H1 (cell line): ENCODE measurements around the gene ARHGDIB. TPM values are rescaled to one million over a fixed set of nuclear protein-coding genes. Genes with fewer than 3 reads are reported as not detected.

Experiments
- CTCF ChIA-PET: fragments of 300-600 bp; sonication (Branson Sonifier 250); formaldehyde crosslinking; loops from one replicate; lab custom pipeline; 2021; ENCODE audit not compliant: partially characterized antibody; lab: Charles Lee
- POLR2A ChIA-PET: fragments of 300-600 bp; sonication (Branson Sonifier 250); formaldehyde crosslinking; loops from one replicate; lab custom pipeline; 2021; ENCODE audit warnings: inconsistent platforms; ENCODE audit not compliant: partially characterized antibody; lab: Charles Lee
- DNase-seq, 2 experiments: peaks; one replicate each; pipeline versions ENCODE4 v3.0.0 to v3.0.0-alpha.2; 2010 to 2022; ENCODE audit warnings: low spot score in 2 of 2, low read depth in 1 of 2, mixed read lengths in 1 of 2
- FAIRE-seq: peaks from 2 replicates; lab custom pipeline; 2011; peaks lifted over from hg19 to GRCh38; lab: Jason Lieb, UNC
- H2AFZ ChIP-seq: 2 replicates; pipeline ENCODE4 v1.8.1; 2012; ENCODE audit warnings: low read length, inconsistent platforms
- H2AK5ac ChIP-seq: 2 replicates; pipeline ENCODE4 v1.6.1; 2013; ENCODE audit warnings: low read depth, low read length
- H2BK120ac ChIP-seq: replicated peaks from 2 replicates; pipeline ENCODE3; 2013; ENCODE audit warnings: low read depth, low read length, inconsistent platforms
- H2BK12ac ChIP-seq: 2 replicates; pipeline ENCODE4 v1.6.1; 2013; ENCODE audit warnings: low read depth, low read length
- H2BK15ac ChIP-seq: 2 replicates; pipeline ENCODE4 v1.6.1; 2013; ENCODE audit warnings: low read length
- H2BK20ac ChIP-seq: 2 replicates; pipeline ENCODE4 v1.6.1; 2013; ENCODE audit warnings: low read length
- H2BK5ac ChIP-seq: 2 replicates; pipeline ENCODE4 v1.6.1; 2013; ENCODE audit warnings: low read depth, low read length
- H3K14ac ChIP-seq: 2 replicates; pipeline ENCODE4 v1.6.1; 2013; ENCODE audit warnings: inconsistent platforms; ENCODE audit not compliant: insufficient read length
- H3K18ac ChIP-seq: 2 replicates; pipeline ENCODE4 v1.6.1; 2013; ENCODE audit warnings: low read length; ENCODE audit errors: extremely low read depth
- H3K23ac ChIP-seq: 2 replicates; pipeline ENCODE4 v1.6.1; 2013; ENCODE audit warnings: inconsistent platforms; ENCODE audit not compliant: insufficient read length
- H3K23me2 ChIP-seq: 2 replicates; pipeline ENCODE4 v1.6.1; 2013; ENCODE audit warnings: low read depth, low read length
- H3K27ac ChIP-seq: 2 replicates; pipeline ENCODE4 v1.6.1; 2011; ENCODE audit warnings: low read depth, low read length, inconsistent platforms
- H3K27me3 ChIP-seq, 4 experiments: replicated peaks in 1 of 4; 1 replicate in 1 of 4; 2 replicates in 3 of 4; pipeline versions ENCODE4 v1.6.1 to v1.8.1; 2011 to 2013; ENCODE audit warnings: low read length in 3 of 4, mild to moderate bottlenecking in 3 of 4, inconsistent platforms in 2 of 4, mixed read lengths in 2 of 4, moderate library complexity in 1 of 4; ENCODE audit not compliant: control insufficient read depth in 3 of 4, insufficient read depth in 3 of 4; ENCODE audit errors: extremely low read depth in 1 of 4
- H3K36me3 ChIP-seq, 4 experiments: 2 replicates each; pipeline versions ENCODE4 v1.6.1 to v1.8.1; 2011 to 2013; ENCODE audit warnings: mild to moderate bottlenecking in 4 of 4, low read length in 3 of 4, moderate library complexity in 2 of 4, control low read depth in 1 of 4, inconsistent platforms in 1 of 4; ENCODE audit not compliant: insufficient read depth in 4 of 4, control insufficient read depth in 2 of 4
- H3K4ac ChIP-seq: replicated peaks from 2 replicates; pipeline ENCODE3; 2013; ENCODE audit warnings: low read length, low read depth, mixed read lengths, inconsistent platforms; ENCODE audit not compliant: insufficient read length
- H3K4me1 ChIP-seq, 4 experiments: replicated peaks in 1 of 4; 1 replicate in 1 of 4; 2 replicates in 3 of 4; pipeline versions ENCODE4 v1.6.1 to v1.8.1; 2011 to 2013; ENCODE audit warnings: low read length in 3 of 4, inconsistent platforms in 2 of 4, mixed read lengths in 1 of 4; ENCODE audit not compliant: insufficient read depth in 4 of 4, control insufficient read depth in 3 of 4
- H3K4me2 ChIP-seq, 2 experiments: 2 replicates each; pipeline versions ENCODE4 v1.6.1 to v1.8.1; 2011 to 2013; ENCODE audit warnings: low read depth in 2 of 2, low read length in 2 of 2, control low read depth in 1 of 2, inconsistent platforms in 1 of 2, mild to moderate bottlenecking in 1 of 2; ENCODE audit not compliant: insufficient read depth in 1 of 2
- H3K4me3 ChIP-seq, 4 experiments: fragments of 200-600, 300-600 bp in 1 of 4; sonication (generic), shearing (Covaris generic), sonication (Bioruptor Twin) in 1 of 4; 2 replicates each; pipeline versions ENCODE4 v1.5.1 to v1.8.1; 2011 to 2016; ENCODE audit warnings: low read length in 4 of 4, low read depth in 3 of 4, control low read depth in 2 of 4, inconsistent platforms in 2 of 4, mild to moderate bottlenecking in 2 of 4, mixed read lengths in 1 of 4, moderate library complexity in 1 of 4; ENCODE audit not compliant: insufficient read depth in 2 of 4; ENCODE audit errors: extremely low read depth in 1 of 4
- H3K56ac ChIP-seq: replicated peaks from 2 replicates; pipeline ENCODE3; 2013; ENCODE audit warnings: low read depth, mild to moderate bottlenecking, mixed read lengths, low read length, inconsistent platforms; ENCODE audit not compliant: insufficient read length
- H3K79me1 ChIP-seq: 2 replicates; pipeline ENCODE4 v1.6.1; 2013; ENCODE audit warnings: low read depth, low read length, control low read depth
- H3K79me2 ChIP-seq, 2 experiments: 2 replicates each; pipeline versions ENCODE4 v1.6.1 to v1.8.1; 2012 to 2013; ENCODE audit warnings: low read length in 2 of 2, mild to moderate bottlenecking in 2 of 2, inconsistent platforms in 1 of 2; ENCODE audit not compliant: insufficient read depth in 2 of 2, control insufficient read depth in 1 of 2
- H3K9ac ChIP-seq, 4 experiments: replicated peaks in 1 of 4; 1 replicate in 1 of 4; 2 replicates in 3 of 4; pipeline versions ENCODE4 v1.6.1 to v1.8.1; 2011 to 2013; ENCODE audit warnings: low read depth in 3 of 4, low read length in 3 of 4, control low read depth in 2 of 4, mild to moderate bottlenecking in 2 of 4, moderate library complexity in 2 of 4, inconsistent platforms in 1 of 4; ENCODE audit errors: extremely low read depth in 1 of 4
- H3K9me3 ChIP-seq, 2 experiments: 2 replicates each; pipeline versions ENCODE4 v1.6.1 to v1.8.1; 2012 to 2013; ENCODE audit warnings: mild to moderate bottlenecking in 2 of 2, moderate library complexity in 2 of 2, control low read depth in 1 of 2, inconsistent platforms in 1 of 2, low read depth in 1 of 2, low read length in 1 of 2, mixed read lengths in 1 of 2; ENCODE audit not compliant: insufficient read depth in 2 of 2
- H4K20me1 ChIP-seq, 2 experiments: replicated peaks in 1 of 2; 2 replicates each; pipeline versions ENCODE3 to v1.8.1; 2011 to 2013; ENCODE audit warnings: inconsistent platforms in 2 of 2, low read length in 2 of 2, mild to moderate bottlenecking in 1 of 2; ENCODE audit not compliant: insufficient read depth in 2 of 2, control insufficient read depth in 1 of 2
- H4K5ac ChIP-seq: 2 replicates; pipeline ENCODE4 v1.6.1; 2013; ENCODE audit warnings: low read length, low read depth, mixed read lengths, inconsistent platforms; ENCODE audit not compliant: insufficient read length
- H4K8ac ChIP-seq: 2 replicates; pipeline ENCODE4 v1.8.0; 2013; ENCODE audit warnings: mild to moderate bottlenecking, moderate library complexity, low read length, inconsistent platforms; ENCODE audit not compliant: insufficient read depth; ENCODE audit errors: extremely low read depth
- H4K91ac ChIP-seq: replicated peaks from 2 replicates; pipeline ENCODE3; 2013; ENCODE audit warnings: low read length, mixed read lengths, inconsistent platforms; ENCODE audit not compliant: insufficient read length
- ASH2L ChIP-seq: fragments of 200-600, 300-600 bp; sonication (generic); IDR thresholded peaks from one replicate; pipeline ENCODE4 v1.7.1; 2017; ENCODE audit warnings: low read length
- BACH1 ChIP-seq: IDR thresholded peaks from 2 replicates; pipeline ENCODE4 v1.6.1; 2012; ENCODE audit warnings: low read length, improper control_type of control experiment
- CEBPB ChIP-seq: IDR thresholded peaks from 2 replicates; pipeline ENCODE4 v1.6.1; 2012; ENCODE audit warnings: low read depth, low read length
- CHD2 ChIP-seq: IDR thresholded peaks from 2 replicates; pipeline ENCODE4 v1.6.1; 2012; ENCODE audit warnings: low read length, improper control_type of control experiment
- CTBP2 ChIP-seq: IDR thresholded peaks from 2 replicates; pipeline ENCODE4 v1.7.0; 2011; ENCODE audit warnings: borderline replicate concordance, mild to moderate bottlenecking, moderate library complexity, mixed read lengths, low read length; ENCODE audit not compliant: insufficient read depth, insufficient read length
- E2F6 ChIP-seq: IDR thresholded peaks from 2 replicates; pipeline ENCODE4 v1.6.1; 2012; ENCODE audit warnings: inconsistent platforms
- EP300 ChIP-seq, 2 experiments: IDR thresholded peaks; 1 replicate in 1 of 2; 2 replicates in 1 of 2; pipeline ENCODE4 v1.6.1; 2011 to 2012; ENCODE audit warnings: low read depth in 2 of 2, low read length in 2 of 2, mild to moderate bottlenecking in 2 of 2, borderline replicate concordance in 1 of 2, inconsistent platforms in 1 of 2, moderate library complexity in 1 of 2
- HDAC2 ChIP-seq, 2 experiments: fragments of 300-600 bp in 1 of 2; sonication (generic) in 1 of 2; IDR thresholded peaks; 2 replicates each; pipeline ENCODE4 v1.6.1; 2011 to 2012; ENCODE audit warnings: low read depth in 2 of 2, low read length in 2 of 2, mild to moderate bottlenecking in 2 of 2, moderate library complexity in 2 of 2, borderline replicate concordance in 1 of 2, inconsistent platforms in 1 of 2
- KDM4A ChIP-seq: IDR thresholded peaks from one replicate; pipeline ENCODE4 v1.7.1; 2012; ENCODE audit warnings: low read depth, mild to moderate bottlenecking, moderate library complexity, low read length, inconsistent platforms; ENCODE audit not compliant: severe bottlenecking
- RFX5 ChIP-seq: IDR thresholded peaks from 2 replicates; pipeline ENCODE4 v1.6.1; 2011; ENCODE audit warnings: low read depth, low read length, improper control_type of control experiment, borderline replicate concordance
- SAP30 ChIP-seq: fragments of 300-600 bp; sonication (generic); IDR thresholded peaks from 2 replicates; pipeline ENCODE4 v1.7.1; 2012; ENCODE audit warnings: low read length, moderate library complexity, mild to moderate bottlenecking, inconsistent platforms; ENCODE audit not compliant: insufficient read depth, insufficient replicate concordance
- SIN3A ChIP-seq, 2 experiments: IDR thresholded peaks in 1 of 2; conservative IDR thresholded peaks in 1 of 2; 2 replicates each; pipeline ENCODE4 v1.6.1; 2011 to 2012; ENCODE audit warnings: low read length in 2 of 2, improper control_type of control experiment in 1 of 2, low read depth in 1 of 2, mild to moderate bottlenecking in 1 of 2
- ZNF274 ChIP-seq: IDR thresholded peaks from 2 replicates; pipeline ENCODE4 v1.7.0; 2012; ENCODE audit warnings: low read length, borderline replicate concordance; ENCODE audit errors: extremely low read depth
- WGBS, 2 experiments: shearing (Covaris generic) in 1 of 2; methylation state at CpG; one replicate each; pipeline versions ENCODE4 v1.1.6 to v1.1.7; 2013 to 2015; ENCODE audit warnings: low lambda C conversion rate in 2 of 2, mixed read lengths in 2 of 2, inconsistent platforms in 1 of 2, low coverage in 1 of 2, missing lambda C conversion rate in 1 of 2; ENCODE audit not compliant: insufficient replicate concordance in 2 of 2, insufficient coverage in 1 of 2, insufficient read length in 1 of 2; ENCODE audit errors: extremely low coverage in 1 of 2, missing lambda C conversion rate in 1 of 2; 5-methylcytosine and 5-hydroxymethylcytosine counted together
- polyA plus RNA-seq, 7 experiments: library from polyadenylated mRNA; depleted of rRNA in 3 of 7; stranded (reverse) in 5 of 7; unstranded in 2 of 7; fragments of >200 nt in 5 of 7; fragments of 200-250 nt in 2 of 7; gene quantifications; 1 replicate in 5 of 7; 2 replicates in 1 of 7; 4 replicates in 1 of 7; pipeline versions ENCODE4 v1.2.1 to v1.2.3, GENCODE V29; 2011 to 2013; ENCODE audit warnings: missing spikeins in 2 of 7, mixed read lengths in 2 of 7
- total RNA-seq: library from RNA; stranded (reverse); fragmentation: NEBNext Ultra II Directional; extraction: Animal tissue kit (Norgen Biotek cat#: 25700); gene quantifications from 2 replicates; pipeline ENCODE4 v1.2.1, GENCODE V29; 2021

Gene ARHGDIB
- total and polyA plus RNA-seq, 2 of the 8 experiments (the other 6 are each of a cell fraction or from before 2014, with no cell fraction given), result 0.82 to 1.3 TPM

- no peak overlapping the region for H3K4ac ChIP-seq
- H4K20me1 ChIP-seq, result no peaks in the 10 kb centered on the region
- no peaks in the 10 kb centered on the region for H3K9me3 ChIP-seq
- H3K4me2 ChIP-seq, result no peak overlapping the region
- H3K23me2 ChIP-seq, result no peaks in the 10 kb centered on the region
- H2AFZ ChIP-seq, result no peak overlapping the region
- H4K8ac ChIP-seq, result no peak overlapping the region; the same call in 1 of the 2 replicates
- no peak overlapping the region for H3K18ac ChIP-seq
- POLR2A ChIA-PET, result no interaction called here
- no peak overlapping the region for H3K23ac ChIP-seq
- no peak overlapping the region for H3K9ac ChIP-seq
- H3K14ac ChIP-seq, result no peak overlapping the region
- no peak overlapping the region for H2BK120ac ChIP-seq
- no peak overlapping the region for H2AK5ac ChIP-seq
- H3K27ac ChIP-seq, result no peak overlapping the region
- H3K79me2 ChIP-seq, result no peaks in the 10 kb centered on the region
- no peak overlapping the region for H3K56ac ChIP-seq
- no peak overlapping the region for H2BK15ac ChIP-seq
- no peak overlapping the region for H2BK12ac ChIP-seq
- H3K4me3 ChIP-seq, result no peak overlapping the region
- no peaks in the 10 kb centered on the region for H3K79me1 ChIP-seq
- H3K36me3 ChIP-seq, result no peaks in the 10 kb centered on the region
- H3K27me3 ChIP-seq, result no peaks in the 10 kb centered on the region
- no peaks in the 10 kb centered on the region for H3K4me1 ChIP-seq
- no peak overlapping the region for H4K91ac ChIP-seq
- no peak overlapping the region for H2BK5ac ChIP-seq
- H2BK20ac ChIP-seq, result no peak overlapping the region
- 96% methylated on average over 8 of the region's 8 CpGs; no CpG with 5 or more reads in 1 of the 2 experiments for WGBS, 2 experiments
- DNase-seq, result no peak
- FAIRE-seq, result no peak
- no peak overlapping the region for H4K5ac ChIP-seq
- CTCF ChIA-PET, result no interaction called here
- no peak for TF ChIP-seq EP300 (IDR thresholded peaks at IDR 0.05; ENCODE audit: borderline replicate concordance in 1 of 2, low read depth in 2 of 2, low read length in 2 of 2)
- TF ChIP-seq ZNF274, result no peak
- no peak for TF ChIP-seq E2F6
- TF ChIP-seq HDAC2 (IDR thresholded peaks at IDR 0.05; ENCODE audit: borderline replicate concordance in 1 of 2, low read depth in 2 of 2, low read length in 2 of 2), result no peak
- TF ChIP-seq CTBP2, result no peak
- no peak for TF ChIP-seq KDM4A
- no peak for TF ChIP-seq CHD2
- TF ChIP-seq SIN3A (conservative IDR thresholded peaks at IDR 0.05 in 1 of 2, IDR thresholded peaks at IDR 0.05 in 1 of 2; ENCODE audit: low read depth in 1 of 2, low read length in 2 of 2), result no peak
- TF ChIP-seq RFX5, result no peak
- no peak for TF ChIP-seq ASH2L
- TF ChIP-seq SAP30, result no peak
- TF ChIP-seq CEBPB, result no peak
- no peak for TF ChIP-seq BACH1
Measured at GRCh38 chr12:14904854-14905253, 56.5 kb downstream of the ARHGDIB start.
